ENCODE results near the gene FMNL2. TPM values are rescaled to one million over a fixed set of nuclear protein-coding genes. Genes with fewer than 3 reads are reported as not detected.

Gene FMNL2
- total RNA-seq, 1 experiment from 2014 or later: 28.1 TPM

- no peak overlapping the region for H3K27ac ChIP-seq (ENCODE audit: low read depth, low read length)
- TF ChIP-seq YY1 (IDR thresholded peaks at IDR 0.05; ENCODE audit: extremely low read depth, insufficient replicate concordance, low read depth, low read length) (no peak), ZFX (IDR thresholded peaks at IDR 0.05) (no peak), ZNF274 (IDR thresholded peaks at IDR 0.05; ENCODE audit: low read depth, low read length) (no peak), POLR2A (IDR thresholded peaks at IDR 0.05; ENCODE audit: borderline replicate concordance, extremely low read depth, insufficient read depth, insufficient read length) (no peak)
- TF ChIP-seq, protein P1, sequence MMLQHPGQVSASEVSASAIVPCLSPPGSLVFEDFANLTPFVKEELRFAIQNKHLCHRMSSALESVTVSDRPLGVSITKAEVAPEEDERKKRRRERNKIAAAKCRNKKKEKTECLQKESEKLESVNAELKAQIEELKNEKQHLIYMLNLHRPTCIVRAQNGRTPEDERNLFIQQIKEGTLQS (IDR thresholded peaks at IDR 0.05): no peak
- no peaks in the 10 kb centered on the region for H3K9me3 ChIP-seq (ENCODE audit: control insufficient read depth in 1 of 2, insufficient read depth in 1 of 2, low read depth in 1 of 2, low read length in 2 of 2)
- H3K4me3 ChIP-seq (replicated peaks in 1 of 2; ENCODE audit: low read depth in 1 of 2, low read length in 2 of 2): no peak overlapping the region
- BruUV-seq (replicated peaks): no TSS peak
- peaks cover 13% of the 10 kb centered on the region for H3K79me2 ChIP-seq (ENCODE audit: insufficient read depth, low read length)
- no peaks in the 10 kb centered on the region for H3K4me1 ChIP-seq (ENCODE audit: control insufficient read depth in 1 of 2, insufficient read depth in 2 of 2, low read length in 2 of 2)
- no peak overlapping the region for H3K9ac ChIP-seq (ENCODE audit: low read length)
- intact Hi-C loops (cut with micrococcal nuclease): no loop called here
- ChIA-PET POLR2A (no interaction called here), CTCF (no interaction called here), RAD21 (ENCODE audit: low non-redundant PET in 1 of 2, low total read pairs in 2 of 2, uncharacterized antibody in 2 of 2, unreplicated experiment in 2 of 2) (no interaction called here)
- no peaks in the 10 kb centered on the region for H3K36me3 ChIP-seq (ENCODE audit: control insufficient read depth in 1 of 2, insufficient read depth in 2 of 2, low read length in 2 of 2)
- H4K20me1 ChIP-seq (ENCODE audit: insufficient read depth): no peaks in the 10 kb centered on the region
- no peak overlapping the region for H2AFZ ChIP-seq (ENCODE audit: low read depth, low read length, poor library complexity, severe bottlenecking)
- no peak for DNase-seq (ENCODE audit: low read depth, low spot score)
- no peak overlapping the region for H3K4me2 ChIP-seq (ENCODE audit: low read length)
- H3K27me3 ChIP-seq (ENCODE audit: insufficient read depth, low read length): no peaks in the 10 kb centered on the region
- no peak for ATAC-seq
- no peaks in the 10 kb centered on the region for H3K9me2 ChIP-seq (ENCODE audit: insufficient read depth)
Measured at GRCh38 chr2:152479282-152479681, 144.3 kb downstream of the FMNL2 start.

DNA sequence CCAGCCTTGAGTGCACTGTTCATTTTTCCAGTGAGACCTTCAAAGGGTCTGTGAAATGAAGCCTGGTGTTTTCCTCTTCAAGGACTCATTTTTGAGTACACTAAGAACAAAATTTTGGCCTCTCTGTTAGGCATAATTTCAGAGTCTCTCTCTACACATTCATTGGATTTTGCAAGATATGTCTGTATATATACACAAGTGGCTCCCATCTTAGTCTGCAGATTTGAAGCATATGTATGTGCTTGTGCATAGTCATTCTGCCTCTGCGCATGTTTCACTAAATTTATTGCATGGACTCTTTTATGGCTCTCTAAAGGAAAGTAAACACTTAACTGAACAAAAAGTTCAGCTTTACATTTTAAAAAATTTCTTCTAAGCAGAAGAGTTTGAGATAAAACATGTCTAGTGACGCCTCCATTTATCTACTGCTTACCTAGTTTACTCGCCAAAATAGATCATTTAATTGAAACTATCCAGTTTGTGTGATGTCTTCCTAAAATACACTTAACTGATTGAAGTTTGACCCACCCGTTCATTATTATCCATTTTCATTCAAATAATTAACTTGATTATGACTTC is 145.9 kb downstream of the FMNL2 start:
- Histone ChIP-seq H3K4me2 (ENCODE audit: low read length) (no peak overlapping the region), H3K4me3 (replicated peaks in 1 of 2; ENCODE audit: low read depth in 1 of 2, low read length in 2 of 2) (no peak overlapping the region), H4K20me1 (ENCODE audit: insufficient read depth) (no peaks in the 10 kb centered on the region), H3K27ac (ENCODE audit: low read depth, low read length) (no peak overlapping the region), H3K9ac (ENCODE audit: low read length) (no peak overlapping the region), H3K9me2 (ENCODE audit: insufficient read depth) (no peaks in the 10 kb centered on the region), H3K9me3 (ENCODE audit: control insufficient read depth in 1 of 2, insufficient read depth in 1 of 2, low read depth in 1 of 2, low read length in 2 of 2) (no peaks in the 10 kb centered on the region), H3K4me1 (ENCODE audit: control insufficient read depth in 1 of 2, insufficient read depth in 2 of 2, low read length in 2 of 2) (no peaks in the 10 kb centered on the region), H3K79me2 (ENCODE audit: insufficient read depth, low read length) (peaks cover 17% of the 10 kb centered on the region), H2AFZ (ENCODE audit: low read depth, low read length, poor library complexity, severe bottlenecking) (no peak overlapping the region), H3K27me3 (ENCODE audit: insufficient read depth, low read length) (no peaks in the 10 kb centered on the region), H3K36me3 (ENCODE audit: control insufficient read depth in 1 of 2, insufficient read depth in 2 of 2, low read length in 2 of 2) (no peaks in the 10 kb centered on the region)
- intact Hi-C loops (cut with micrococcal nuclease): no loop called here
- ChIA-PET POLR2A (no interaction called here), CTCF (no interaction called here), RAD21 (ENCODE audit: low non-redundant PET in 1 of 2, low total read pairs in 2 of 2, uncharacterized antibody in 2 of 2, unreplicated experiment in 2 of 2) (no interaction called here)
- no TSS peak for BruUV-seq (replicated peaks)
- DNase-seq (ENCODE audit: low read depth, low spot score): no peak
- no peak for ATAC-seq
- TF ChIP-seq SRF (IDR thresholded peaks at IDR 0.05; ENCODE audit: low read depth) (no peak), YY1 (IDR thresholded peaks at IDR 0.05; ENCODE audit: extremely low read depth, insufficient replicate concordance, low read depth, low read length) (no peak), MAX (IDR thresholded peaks at IDR 0.05) (no peak), ZFX (IDR thresholded peaks at IDR 0.05) (no peak), JUND (IDR thresholded peaks at IDR 0.05) (no peak), SIN3A (IDR thresholded peaks at IDR 0.05; ENCODE audit: low read depth) (no peak), TCF7L2 (IDR thresholded peaks at IDR 0.05; ENCODE audit: borderline replicate concordance, extremely low read depth, insufficient read depth, insufficient read length) (no peak), ELF1 (IDR thresholded peaks at IDR 0.05; ENCODE audit: borderline replicate concordance, low read depth) (no peak), SP1 (IDR thresholded peaks at IDR 0.05; ENCODE audit: low read depth) (no peak), ZNF274 (IDR thresholded peaks at IDR 0.05; ENCODE audit: low read depth, low read length) (no peak), EZH2phosphoT487 (IDR thresholded peaks at IDR 0.05; ENCODE audit: borderline replicate concordance) (no peak), EGR1 (IDR thresholded peaks at IDR 0.05; ENCODE audit: low read depth) (no peak), CEBPB (IDR thresholded peaks at IDR 0.05; ENCODE audit: low read depth) (no peak), POLR2AphosphoS5 (IDR thresholded peaks at IDR 0.05; ENCODE audit: low read depth, low read length) (no peak)
- TF ChIP-seq, protein P2, sequence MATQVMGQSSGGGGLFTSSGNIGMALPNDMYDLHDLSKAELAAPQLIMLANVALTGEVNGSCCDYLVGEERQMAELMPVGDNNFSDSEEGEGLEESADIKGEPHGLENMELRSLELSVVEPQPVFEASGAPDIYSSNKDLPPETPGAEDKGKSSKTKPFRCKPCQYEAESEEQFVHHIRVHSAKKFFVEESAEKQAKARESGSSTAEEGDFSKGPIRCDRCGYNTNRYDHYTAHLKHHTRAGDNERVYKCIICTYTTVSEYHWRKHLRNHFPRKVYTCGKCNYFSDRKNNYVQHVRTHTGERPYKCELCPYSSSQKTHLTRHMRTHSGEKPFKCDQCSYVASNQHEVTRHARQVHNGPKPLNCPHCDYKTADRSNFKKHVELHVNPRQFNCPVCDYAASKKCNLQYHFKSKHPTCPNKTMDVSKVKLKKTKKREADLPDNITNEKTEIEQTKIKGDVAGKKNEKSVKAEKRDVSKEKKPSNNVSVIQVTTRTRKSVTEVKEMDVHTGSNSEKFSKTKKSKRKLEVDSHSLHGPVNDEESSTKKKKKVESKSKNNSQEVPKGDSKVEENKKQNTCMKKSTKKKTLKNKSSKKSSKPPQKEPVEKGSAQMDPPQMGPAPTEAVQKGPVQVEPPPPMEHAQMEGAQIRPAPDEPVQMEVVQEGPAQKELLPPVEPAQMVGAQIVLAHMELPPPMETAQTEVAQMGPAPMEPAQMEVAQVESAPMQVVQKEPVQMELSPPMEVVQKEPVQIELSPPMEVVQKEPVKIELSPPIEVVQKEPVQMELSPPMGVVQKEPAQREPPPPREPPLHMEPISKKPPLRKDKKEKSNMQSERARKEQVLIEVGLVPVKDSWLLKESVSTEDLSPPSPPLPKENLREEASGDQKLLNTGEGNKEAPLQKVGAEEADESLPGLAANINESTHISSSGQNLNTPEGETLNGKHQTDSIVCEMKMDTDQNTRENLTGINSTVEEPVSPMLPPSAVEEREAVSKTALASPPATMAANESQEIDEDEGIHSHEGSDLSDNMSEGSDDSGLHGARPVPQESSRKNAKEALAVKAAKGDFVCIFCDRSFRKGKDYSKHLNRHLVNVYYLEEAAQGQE (IDR thresholded peaks at IDR 0.05; ENCODE audit: low read depth): no peak
- TF ChIP-seq, protein P1 (IDR thresholded peaks at IDR 0.05): no peak

All from HCT116 (cell line).